Brain microvascular endothelial cell (primary cell): ENCODE data around the gene ITGB4.

Experiments used
- DNase-seq: peaks from one replicate; pipeline ENCODE4 v3.0.0-alpha.2; 2020
- H3K27ac ChIP-seq: fragments of 250-450 bp; sonication (Bioruptor Pico); 2 replicates; pipeline ENCODE4 v1.5.1; 2020; ENCODE audit warnings: mild to moderate bottlenecking, moderate library complexity
- H3K27me3 ChIP-seq: fragments of 250-450 bp; sonication (Bioruptor Pico); replicated peaks from 2 replicates; pipeline ENCODE4 v1.5.1; 2020; ENCODE audit warnings: mild to moderate bottlenecking
- H3K36me3 ChIP-seq: fragments of 250-450 bp; sonication (Bioruptor Pico); replicated peaks from 2 replicates; pipeline ENCODE4 v1.5.1; 2020; ENCODE audit warnings: mild to moderate bottlenecking
- H3K4me3 ChIP-seq: 2 replicates; pipeline ENCODE4 v1.5.1; 2011; ENCODE audit warnings: low read depth, mild to moderate bottlenecking, control low read depth, low read length, moderate library complexity
- in situ Hi-C: cut with HindIII; loops from 2 replicates; pipeline ENCODE4 v1.10.0; 2017; ENCODE audit warnings: low sequenced_read_pairs, low pct_ligation_motif_present
- TF ChIP-seq, protein P1 (sequence below): IDR thresholded peaks from 2 replicates; pipeline ENCODE4 v1.5.1; 2011; ENCODE audit warnings: low read depth, mild to moderate bottlenecking, moderate library complexity, low read length, control low read depth, inconsistent platforms; ENCODE audit errors: missing control alignments

The ITGB4 gene

DNA sequence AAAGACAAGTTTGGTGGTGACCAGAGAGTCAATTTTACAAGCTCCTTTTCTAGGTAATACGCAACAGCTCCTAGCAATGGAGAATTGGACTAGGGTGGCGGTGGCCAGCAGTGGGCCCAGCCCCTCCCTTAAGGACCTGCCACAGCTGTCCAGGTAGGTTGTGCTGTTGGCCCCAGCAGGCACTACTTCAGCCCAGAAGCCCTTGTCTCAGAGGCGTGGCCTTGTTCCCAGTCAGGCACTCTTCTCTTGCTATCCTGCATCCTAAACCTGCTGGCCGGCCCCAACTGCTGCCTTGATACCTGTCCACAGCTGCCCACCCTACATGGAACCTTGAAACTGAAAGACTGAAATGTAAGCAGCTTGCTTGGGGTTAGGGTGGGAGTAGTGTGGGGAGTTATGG is 44.7 kb downstream of the ITGB4 start:
- no peaks in the 10 kb centered on the region for H3K27me3 ChIP-seq
- no peak overlapping the region for H3K4me3 ChIP-seq
- in situ Hi-C loops: no loop called here
- no peaks in the 10 kb centered on the region for H3K36me3 ChIP-seq
- TF ChIP-seq, protein P1, sequence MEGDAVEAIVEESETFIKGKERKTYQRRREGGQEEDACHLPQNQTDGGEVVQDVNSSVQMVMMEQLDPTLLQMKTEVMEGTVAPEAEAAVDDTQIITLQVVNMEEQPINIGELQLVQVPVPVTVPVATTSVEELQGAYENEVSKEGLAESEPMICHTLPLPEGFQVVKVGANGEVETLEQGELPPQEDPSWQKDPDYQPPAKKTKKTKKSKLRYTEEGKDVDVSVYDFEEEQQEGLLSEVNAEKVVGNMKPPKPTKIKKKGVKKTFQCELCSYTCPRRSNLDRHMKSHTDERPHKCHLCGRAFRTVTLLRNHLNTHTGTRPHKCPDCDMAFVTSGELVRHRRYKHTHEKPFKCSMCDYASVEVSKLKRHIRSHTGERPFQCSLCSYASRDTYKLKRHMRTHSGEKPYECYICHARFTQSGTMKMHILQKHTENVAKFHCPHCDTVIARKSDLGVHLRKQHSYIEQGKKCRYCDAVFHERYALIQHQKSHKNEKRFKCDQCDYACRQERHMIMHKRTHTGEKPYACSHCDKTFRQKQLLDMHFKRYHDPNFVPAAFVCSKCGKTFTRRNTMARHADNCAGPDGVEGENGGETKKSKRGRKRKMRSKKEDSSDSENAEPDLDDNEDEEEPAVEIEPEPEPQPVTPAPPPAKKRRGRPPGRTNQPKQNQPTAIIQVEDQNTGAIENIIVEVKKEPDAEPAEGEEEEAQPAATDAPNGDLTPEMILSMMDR: no peak
- no peak overlapping the region for H3K27ac ChIP-seq
- DNase-seq: no peak

DNA sequence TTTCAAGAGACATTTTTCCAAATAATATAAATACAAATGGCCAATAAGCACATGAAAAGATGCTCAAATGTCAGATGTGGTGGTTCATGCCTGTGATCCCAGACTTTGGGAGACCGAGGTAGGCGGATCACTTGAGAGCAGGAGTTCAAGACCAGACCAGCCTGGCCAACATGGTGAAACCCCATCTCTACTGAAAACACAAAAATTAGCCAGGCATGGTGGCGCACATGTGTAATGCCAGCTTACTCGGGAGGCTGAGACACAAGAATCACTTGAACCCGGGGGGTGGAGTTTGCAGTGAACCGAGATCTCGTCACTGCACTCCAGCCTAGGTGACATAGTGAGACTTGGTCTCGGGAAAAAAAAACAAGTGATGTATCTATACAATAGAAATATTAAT is 46.6 kb downstream of the ITGB4 start:
- H3K4me3 ChIP-seq: no peak overlapping the region

DNA sequence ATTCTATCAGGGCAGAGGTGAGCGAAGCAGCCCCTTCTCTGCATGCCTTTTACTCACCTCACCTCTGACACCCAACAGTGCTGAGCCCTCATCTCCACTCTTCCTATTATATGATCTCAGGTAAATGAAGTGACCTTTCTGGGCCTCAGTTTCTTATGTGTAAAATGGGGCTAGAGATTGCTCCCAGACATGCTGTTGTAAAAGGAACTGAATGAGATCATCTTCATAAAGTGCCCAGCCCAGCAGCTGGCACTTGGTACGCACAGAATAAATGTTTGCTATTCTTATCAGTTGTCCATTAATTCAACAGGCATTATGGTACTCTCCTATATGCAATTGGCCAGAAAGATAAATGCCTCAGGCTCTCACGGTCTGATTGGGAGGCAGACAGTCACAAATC is 48.3 kb downstream of the ITGB4 start:
- in situ Hi-C loops: no loop called here
- TF ChIP-seq, protein P1: no peak
- Histone ChIP-seq H3K27ac (no peak overlapping the region), H3K36me3 (no peaks in the 10 kb centered on the region), H3K27me3 (no peaks in the 10 kb centered on the region), H3K4me3 (no peak overlapping the region)
- no peak for DNase-seq

More for the DNA sequence above, 46.6 kb downstream of the ITGB4 start:
- Histone ChIP-seq H3K27ac (no peak overlapping the region), H3K27me3 (no peaks in the 10 kb centered on the region), H3K36me3 (no peaks in the 10 kb centered on the region)
- no peak for DNase-seq
- TF ChIP-seq, protein P1: no peak
- in situ Hi-C loops: no loop called here

DNA sequence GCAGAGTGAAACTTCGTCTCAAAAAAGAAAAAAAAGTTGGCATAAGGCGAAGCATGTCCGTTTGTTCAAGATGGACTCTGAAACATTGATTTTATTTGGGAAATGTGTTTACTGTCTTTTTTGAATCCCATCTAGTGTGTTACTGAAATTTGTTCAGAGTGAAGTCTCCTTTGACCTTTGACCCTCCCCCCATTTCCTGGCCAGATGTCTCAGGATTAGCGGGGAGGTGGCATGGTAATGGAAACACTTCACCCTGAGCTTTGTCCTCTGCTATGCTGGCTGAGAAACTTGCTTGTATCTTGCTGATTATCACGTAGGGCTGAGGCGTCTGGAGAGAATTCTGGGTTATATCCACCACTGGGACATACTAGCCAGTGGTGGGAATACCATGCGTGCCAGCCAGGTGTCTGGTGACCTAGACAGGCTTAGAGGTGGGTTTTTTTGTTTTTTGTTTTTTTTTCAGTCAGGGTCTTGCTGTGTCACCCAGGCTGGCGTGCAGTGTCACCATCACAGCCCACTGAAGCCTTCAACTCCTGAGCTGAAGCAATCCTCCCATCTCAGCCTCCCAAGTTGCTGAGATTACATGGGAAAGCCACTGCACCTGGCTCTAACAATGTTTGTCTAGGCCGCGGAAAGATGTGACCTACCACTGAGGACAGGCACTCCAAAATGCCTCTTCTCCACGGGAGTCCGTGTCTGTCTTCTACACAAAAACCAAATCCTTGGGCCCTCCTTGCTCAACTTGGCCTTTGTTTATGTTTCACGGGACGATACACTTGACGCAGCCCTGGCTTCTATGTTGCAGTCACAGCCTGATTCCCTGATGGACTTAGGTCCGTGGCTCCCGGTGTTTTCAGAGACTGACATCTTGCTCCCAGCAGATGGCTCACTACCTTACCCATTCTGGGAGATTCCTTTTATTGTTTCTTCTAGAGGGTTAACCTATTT is 50.3 kb downstream of the ITGB4 start:
- H3K36me3 ChIP-seq: peaks cover 3% of the 10 kb centered on the region
- no peak overlapping the region for H3K27ac ChIP-seq
- TF ChIP-seq, protein P1: peak; percentile 47
- DNase-seq: no peak
- in situ Hi-C loops: no loop called here
- no peak overlapping the region for H3K4me3 ChIP-seq
- H3K27me3 ChIP-seq: no peaks in the 10 kb centered on the region

DNA sequence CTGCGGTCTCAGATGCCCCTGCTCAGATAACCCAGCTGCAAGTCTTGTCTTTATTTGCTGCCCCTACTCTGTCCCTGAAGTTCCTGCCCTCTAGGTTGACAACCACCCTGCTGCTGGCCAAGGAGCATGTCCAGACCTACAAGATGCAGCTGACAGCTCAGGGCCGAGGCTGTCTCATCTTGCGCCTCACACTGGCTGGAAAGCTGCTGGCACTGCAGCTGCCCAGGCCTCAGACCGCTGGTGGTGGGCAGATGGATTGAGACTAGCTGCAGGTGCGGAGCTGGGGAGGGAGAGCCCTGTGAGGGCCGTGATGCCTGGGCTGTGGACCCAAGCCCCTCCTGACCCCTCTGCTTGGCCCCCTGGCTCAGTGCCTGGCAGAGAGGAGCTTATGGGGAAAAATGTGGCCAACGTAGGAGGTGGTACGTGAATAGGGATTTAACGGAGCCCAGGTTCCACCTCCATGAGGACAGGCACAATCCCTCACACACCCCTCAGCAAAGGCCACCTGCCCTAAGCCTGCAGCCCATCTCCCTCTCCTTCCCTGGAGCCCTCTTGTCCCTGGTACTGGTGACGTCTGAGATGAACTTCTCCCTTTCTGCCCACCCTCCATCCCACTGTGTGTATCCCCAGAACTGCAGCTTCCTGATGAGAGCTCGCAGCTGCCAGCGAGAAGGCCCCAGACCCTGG is 52.0 kb downstream of the ITGB4 start:
- in situ Hi-C loops: no loop called here
- Histone ChIP-seq H3K27me3 (no peaks in the 10 kb centered on the region), H3K36me3 (peaks cover 17% of the 10 kb centered on the region), H3K4me3 (no peak overlapping the region), H3K27ac (no peak overlapping the region)
- TF ChIP-seq, protein P1: peak; percentile 3
- no peak for DNase-seq
